Neural cell (in vitro differentiated cells): Measurements from ENCODE around the gene CCDC90B. TPM values are rescaled to one million over a fixed set of nuclear protein-coding genes. Genes with fewer than 3 reads are reported as not detected.
"Not testable (repeated sequence)": the region's sequence is repeated elsewhere in the genome, so short reads cannot be mapped to it uniquely, and the experiment has no call there.

Experiments
- H2AFZ ChIP-seq: fragments of 200-600, 300-800 bp; sonication (generic), shearing (Covaris generic); 2 replicates; pipeline ENCODE4 v1.6.0; 2014; ENCODE audit warnings: low read depth, mild to moderate bottlenecking, antibody characterized with exemption, low read length, moderate library complexity
- H3F3A ChIP-seq: fragments of 200-600 bp; shearing (Covaris generic); 2 replicates; pipeline ENCODE4 v1.6.1; 2016; ENCODE audit warnings: mild to moderate bottlenecking, moderate library complexity, mixed read lengths, antibody characterized with exemption, low read length; ENCODE audit not compliant: insufficient read depth, poor library complexity, severe bottlenecking
- H3K27ac ChIP-seq: fragments of 200-600, 300-800 bp; sonication (generic), shearing (Covaris generic); 2 replicates; pipeline ENCODE4 v1.5.1; 2014; ENCODE audit warnings: mild to moderate bottlenecking, low read length, moderate library complexity
- H3K27me3 ChIP-seq: fragments of 300-800, 200-600 bp; sonication (generic), shearing (Covaris generic); 2 replicates; pipeline ENCODE4 v1.6.0; 2014; ENCODE audit warnings: mild to moderate bottlenecking, low read depth, low read length, moderate library complexity; ENCODE audit not compliant: insufficient read depth
- H3K36me3 ChIP-seq: fragments of 300-800, 200-600 bp; sonication (generic), shearing (Covaris generic); 2 replicates; pipeline ENCODE4 v1.5.1; 2014; ENCODE audit warnings: mild to moderate bottlenecking, antibody characterized with exemption, low read length, moderate library complexity; ENCODE audit not compliant: insufficient read depth
- H3K4me2 ChIP-seq: fragments of 300-800, 200-600 bp; sonication (generic), shearing (Covaris generic); 2 replicates; pipeline ENCODE4 v1.6.0; 2014; ENCODE audit warnings: mild to moderate bottlenecking, low read length
- H3K4me3 ChIP-seq: fragments of 300-800, 200-600 bp; sonication (generic), shearing (Covaris generic); 2 replicates; pipeline ENCODE4 v1.5.1; 2014; ENCODE audit warnings: mild to moderate bottlenecking, low read length, moderate library complexity
- H3K79me2 ChIP-seq: fragments of 200-600 bp; shearing (Covaris generic); replicated peaks from 2 replicates; pipeline ENCODE4 v1.6.0; 2014; ENCODE audit warnings: mild to moderate bottlenecking, low read length, moderate library complexity; ENCODE audit not compliant: insufficient read depth
- H3K9ac ChIP-seq: fragments of 300-800, 200-600 bp; sonication (generic), shearing (Covaris generic); 2 replicates; pipeline ENCODE4 v1.6.1; 2016; ENCODE audit warnings: mild to moderate bottlenecking, low read length, mixed read lengths
- H3K9me2 ChIP-seq: fragments of 200-600 bp; shearing (Covaris generic); 2 replicates; pipeline ENCODE4 v1.6.1; 2016; ENCODE audit warnings: mild to moderate bottlenecking, low read length, mixed read lengths; ENCODE audit not compliant: insufficient read depth
- H3K9me3 ChIP-seq: fragments of 200-600, 300-800 bp; sonication (generic), shearing (Covaris generic); 2 replicates; pipeline ENCODE4 v1.6.1; 2016; ENCODE audit warnings: mild to moderate bottlenecking, mixed run types, low read length, moderate library complexity, mixed read lengths
- H4K20me1 ChIP-seq: fragments of 200-600 bp; shearing (Covaris generic); 2 replicates; pipeline ENCODE4 v1.6.1; 2016; ENCODE audit warnings: mild to moderate bottlenecking, mixed run types; ENCODE audit not compliant: insufficient read depth
- CTCF ChIP-seq: fragments of 450-650 bp; IDR thresholded peaks from 2 replicates; pipeline ENCODE4 v1.5.1; 2014; ENCODE audit warnings: antibody characterized with exemption, mild to moderate bottlenecking, moderate library complexity; ENCODE audit not compliant: poor library complexity, severe bottlenecking
- EP300 ChIP-seq: fragments of 450-650 bp; conservative IDR thresholded peaks from 2 replicates; pipeline ENCODE4 v1.6.1; 2014; ENCODE audit warnings: antibody characterized with exemption, mild to moderate bottlenecking, moderate library complexity; ENCODE audit not compliant: poor library complexity, severe bottlenecking
- EZH2 ChIP-seq: fragments of 200-600, 300-800 bp; shearing (Covaris generic), sonication (generic); IDR thresholded peaks from 2 replicates; pipeline ENCODE4 v1.6.1; 2014; ENCODE audit warnings: antibody characterized with exemption, low read length, borderline replicate concordance, mild to moderate bottlenecking; ENCODE audit not compliant: insufficient read depth, poor library complexity, severe bottlenecking
- MXI1 ChIP-seq: fragments of 450-650 bp; conservative IDR thresholded peaks from 2 replicates; pipeline ENCODE4 v1.6.1; 2014; ENCODE audit warnings: antibody characterized with exemption, mild to moderate bottlenecking; ENCODE audit not compliant: poor library complexity, severe bottlenecking
- POLR2AphosphoS5 ChIP-seq: IDR thresholded peaks from 2 replicates; pipeline ENCODE4 v1.6.1; 2012
- RAD21 ChIP-seq: fragments of 450-650 bp; conservative IDR thresholded peaks from 2 replicates; pipeline ENCODE4 v1.6.1; 2014; ENCODE audit warnings: antibody characterized with exemption, mild to moderate bottlenecking, moderate library complexity
- REST ChIP-seq: IDR thresholded peaks from 2 replicates; pipeline ENCODE4 v1.6.1; 2012; ENCODE audit warnings: borderline replicate concordance
- SMC3 ChIP-seq: fragments of 450-650 bp; conservative IDR thresholded peaks from 2 replicates; pipeline ENCODE4 v1.6.1; 2014; ENCODE audit warnings: antibody characterized with exemption, mild to moderate bottlenecking, moderate library complexity; ENCODE audit not compliant: poor library complexity
- TAF1 ChIP-seq: IDR thresholded peaks from 2 replicates; pipeline ENCODE4 v1.6.1; 2012; ENCODE audit warnings: low read depth
- polyA plus RNA-seq: library from polyadenylated mRNA; depleted of rRNA; stranded (reverse); fragments of >200 nt; gene quantifications from 2 replicates; pipeline ENCODE4 v1.2.3, GENCODE V29; 2014

Gene CCDC90B
- polyA plus RNA-seq, 1 donor from 2014 or later, result 351 TPM

GRCh38 chr11:83316143-83316896, 30.2 kb upstream of the CCDC90B start:
- H3K79me2 ChIP-seq, H3K9ac ChIP-seq, H3K27me3 ChIP-seq, H3K36me3 ChIP-seq, H2AFZ ChIP-seq, H3K4me2 ChIP-seq, H3K27ac ChIP-seq, H3K4me3 ChIP-seq, H3K9me3 ChIP-seq, H3K9me2 ChIP-seq, H3F3A ChIP-seq, H4K20me1 ChIP-seq: not testable (repeated sequence)

- H3K4me3 ChIP-seq, result peak overlapping the region; percentile 26
- peak overlapping the region; percentile 76 for H3K27ac ChIP-seq
- no peaks in the 10 kb centered on the region for H4K20me1 ChIP-seq
- no peak overlapping the region for H2AFZ ChIP-seq
- H3K79me2 ChIP-seq, result no peaks in the 10 kb centered on the region
- H3K4me2 ChIP-seq, result peak overlapping the region; percentile 4
- no peaks in the 10 kb centered on the region for H3K27me3 ChIP-seq
- H3K9me2 ChIP-seq, result no peaks in the 10 kb centered on the region
- no peaks in the 10 kb centered on the region for H3K36me3 ChIP-seq
- H3K9ac ChIP-seq, result peak overlapping the region; percentile 39
- TF ChIP-seq RAD21 (no peak), REST (peak; percentile 34), TAF1 (no peak), POLR2AphosphoS5 (no peak)
- H3F3A ChIP-seq, result no peaks in the 10 kb centered on the region
- no peaks in the 10 kb centered on the region for H3K9me3 ChIP-seq
Measured at GRCh38 chr11:83312430-83312829, 26.3 kb upstream of the CCDC90B start.

- H2AFZ ChIP-seq, result no peak overlapping the region
- H3F3A ChIP-seq, result no peaks in the 10 kb centered on the region
- no peak overlapping the region for H3K4me3 ChIP-seq
- TF ChIP-seq SMC3, result no peak
- TF ChIP-seq EP300, result no peak
- no peaks in the 10 kb centered on the region for H3K79me2 ChIP-seq
- H3K9me2 ChIP-seq, result no peaks in the 10 kb centered on the region
- H3K9me3 ChIP-seq, result no peaks in the 10 kb centered on the region
- H3K27me3 ChIP-seq, result no peaks in the 10 kb centered on the region
- H3K4me2 ChIP-seq, result no peak overlapping the region
- peak overlapping the region; percentile 76 for H3K27ac ChIP-seq
- peak overlapping the region; percentile 39 for H3K9ac ChIP-seq
- no peaks in the 10 kb centered on the region for H4K20me1 ChIP-seq
- no peaks in the 10 kb centered on the region for H3K36me3 ChIP-seq
Measured at GRCh38 chr11:83311701-83312100, 25.5 kb upstream of the CCDC90B start.

GRCh38 chr11:83310718-83311117, 24.6 kb upstream of the CCDC90B start:
- Histone ChIP-seq H3K27ac (no peak overlapping the region), H3K4me3 (no peak overlapping the region), H4K20me1 (no peaks in the 10 kb centered on the region), H3K36me3 (no peaks in the 10 kb centered on the region), H3K79me2 (no peaks in the 10 kb centered on the region), H3K9me3 (no peaks in the 10 kb centered on the region), H2AFZ (no peak overlapping the region), H3K9me2 (no peaks in the 10 kb centered on the region), H3F3A (no peaks in the 10 kb centered on the region), H3K27me3 (no peaks in the 10 kb centered on the region), H3K9ac (no peak overlapping the region), H3K4me2 (no peak overlapping the region)
- TF ChIP-seq MXI1 (no peak), CTCF (no peak), RAD21 (no peak), POLR2AphosphoS5 (no peak), EP300 (no peak), SMC3 (no peak), EZH2 (no peak)
